ENCODE measurements around the gene PCID2.

- TF ChIP-seq CTCF (IDR thresholded peaks at IDR 0.05): no peak
- no peak for TF ChIP-seq EZH2phosphoT487 (IDR thresholded peaks at IDR 0.05)
- no peak for TF ChIP-seq EZH2 (IDR thresholded peaks at IDR 0.05)
These were observed 36.0 kb downstream of the PCID2 start for GRCh38 chr13:113172419-113172926.
